Ishikawa (cell line): ENCODE results near the gene PPFIA4.

Experiments used
- CEBPB ChIP-seq: IDR thresholded peaks from 2 replicates; pipeline ENCODE4 v1.6.1; 2012
- CREB1 ChIP-seq: IDR thresholded peaks from 2 replicates; pipeline ENCODE4 v1.6.1; 2012; ENCODE audit warnings: low read depth
- EGR1 ChIP-seq: IDR thresholded peaks from 2 replicates; pipeline ENCODE4 v1.6.1; 2012
- EP300 ChIP-seq: IDR thresholded peaks from 2 replicates; pipeline ENCODE4 v1.6.1; 2012; ENCODE audit warnings: borderline replicate concordance
- NFIC ChIP-seq: IDR thresholded peaks from 2 replicates; pipeline ENCODE4 v1.6.1; 2012
- RAD21 ChIP-seq: IDR thresholded peaks from 2 replicates; pipeline ENCODE4 v1.6.1; 2012; ENCODE audit warnings: low read depth
- TAF1 ChIP-seq: IDR thresholded peaks from 2 replicates; pipeline ENCODE4 v1.6.1; 2012; ENCODE audit warnings: low read depth, mild to moderate bottlenecking
- TCF12 ChIP-seq: IDR thresholded peaks from 2 replicates; pipeline ENCODE4 v1.6.1; 2012; ENCODE audit warnings: low read depth
- TEAD4 ChIP-seq: IDR thresholded peaks from 2 replicates; pipeline ENCODE4 v1.6.1; 2012
- USF1 ChIP-seq: IDR thresholded peaks from 2 replicates; pipeline ENCODE4 v1.6.1; 2012
- YY1 ChIP-seq: IDR thresholded peaks from 2 replicates; pipeline ENCODE4 v1.6.1; 2012; ENCODE audit warnings: low read depth
- TF ChIP-seq, protein P1 (sequence below): IDR thresholded peaks from 2 replicates; pipeline ENCODE4 v1.6.1; 2012
- TF ChIP-seq, protein P2 (sequence below): IDR thresholded peaks from 2 replicates; pipeline ENCODE4 v1.6.1; 2012; ENCODE audit warnings: low read depth, mild to moderate bottlenecking

- TF ChIP-seq TEAD4 (no peak), YY1 (no peak), CEBPB (no peak), USF1 (no peak), CREB1 (no peak), EGR1 (no peak), TAF1 (no peak), EP300 (no peak), TCF12 (no peak), RAD21 (no peak), NFIC (no peak)
- TF ChIP-seq, protein P1, sequence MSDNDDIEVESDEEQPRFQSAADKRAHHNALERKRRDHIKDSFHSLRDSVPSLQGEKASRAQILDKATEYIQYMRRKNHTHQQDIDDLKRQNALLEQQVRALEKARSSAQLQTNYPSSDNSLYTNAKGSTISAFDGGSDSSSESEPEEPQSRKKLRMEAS = no peak
- TF ChIP-seq, protein P2, sequence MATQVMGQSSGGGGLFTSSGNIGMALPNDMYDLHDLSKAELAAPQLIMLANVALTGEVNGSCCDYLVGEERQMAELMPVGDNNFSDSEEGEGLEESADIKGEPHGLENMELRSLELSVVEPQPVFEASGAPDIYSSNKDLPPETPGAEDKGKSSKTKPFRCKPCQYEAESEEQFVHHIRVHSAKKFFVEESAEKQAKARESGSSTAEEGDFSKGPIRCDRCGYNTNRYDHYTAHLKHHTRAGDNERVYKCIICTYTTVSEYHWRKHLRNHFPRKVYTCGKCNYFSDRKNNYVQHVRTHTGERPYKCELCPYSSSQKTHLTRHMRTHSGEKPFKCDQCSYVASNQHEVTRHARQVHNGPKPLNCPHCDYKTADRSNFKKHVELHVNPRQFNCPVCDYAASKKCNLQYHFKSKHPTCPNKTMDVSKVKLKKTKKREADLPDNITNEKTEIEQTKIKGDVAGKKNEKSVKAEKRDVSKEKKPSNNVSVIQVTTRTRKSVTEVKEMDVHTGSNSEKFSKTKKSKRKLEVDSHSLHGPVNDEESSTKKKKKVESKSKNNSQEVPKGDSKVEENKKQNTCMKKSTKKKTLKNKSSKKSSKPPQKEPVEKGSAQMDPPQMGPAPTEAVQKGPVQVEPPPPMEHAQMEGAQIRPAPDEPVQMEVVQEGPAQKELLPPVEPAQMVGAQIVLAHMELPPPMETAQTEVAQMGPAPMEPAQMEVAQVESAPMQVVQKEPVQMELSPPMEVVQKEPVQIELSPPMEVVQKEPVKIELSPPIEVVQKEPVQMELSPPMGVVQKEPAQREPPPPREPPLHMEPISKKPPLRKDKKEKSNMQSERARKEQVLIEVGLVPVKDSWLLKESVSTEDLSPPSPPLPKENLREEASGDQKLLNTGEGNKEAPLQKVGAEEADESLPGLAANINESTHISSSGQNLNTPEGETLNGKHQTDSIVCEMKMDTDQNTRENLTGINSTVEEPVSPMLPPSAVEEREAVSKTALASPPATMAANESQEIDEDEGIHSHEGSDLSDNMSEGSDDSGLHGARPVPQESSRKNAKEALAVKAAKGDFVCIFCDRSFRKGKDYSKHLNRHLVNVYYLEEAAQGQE = no peak
Observed at GRCh38 chr1:203095061-203095690, 68.9 kb downstream of the PPFIA4 start.
